Upper lobe of left lung (tissue), 4 donors: ENCODE measurements around the gene R3HDM2.

Experiments used
- EP300 ChIP-seq, 4 donors: sonication (generic); formaldehyde crosslinking; IDR thresholded peaks; one replicate each; pipeline ENCODE4 v1.5.1; 2017; ENCODE audit warnings: antibody characterized with exemption in 4 of 4, control low read depth in 2 of 4
- POLR2A ChIP-seq, 4 donors: fragments of 450-650 bp; IDR thresholded peaks; one replicate each; pipeline ENCODE4 v1.5.1; 2016 to 2017; ENCODE audit warnings: antibody characterized with exemption in 4 of 4, mild to moderate bottlenecking in 2 of 4
- POLR2AphosphoS5 ChIP-seq, 2 donors: sonication (generic); formaldehyde crosslinking; IDR thresholded peaks; one replicate each; pipeline ENCODE4 v1.5.1; 2017; ENCODE audit warnings: antibody characterized with exemption in 2 of 2
- TF ChIP-seq, protein P1 (sequence below), 6 experiments: fragments of 450-650 bp in 4 of 6; fragments of 200-600 bp in 2 of 6; sonication (generic) in 2 of 6; IDR thresholded peaks; one replicate each; pipeline ENCODE4 v1.5.1; 2016 to 2019; ENCODE audit warnings: antibody characterized with exemption in 6 of 6

DNA sequence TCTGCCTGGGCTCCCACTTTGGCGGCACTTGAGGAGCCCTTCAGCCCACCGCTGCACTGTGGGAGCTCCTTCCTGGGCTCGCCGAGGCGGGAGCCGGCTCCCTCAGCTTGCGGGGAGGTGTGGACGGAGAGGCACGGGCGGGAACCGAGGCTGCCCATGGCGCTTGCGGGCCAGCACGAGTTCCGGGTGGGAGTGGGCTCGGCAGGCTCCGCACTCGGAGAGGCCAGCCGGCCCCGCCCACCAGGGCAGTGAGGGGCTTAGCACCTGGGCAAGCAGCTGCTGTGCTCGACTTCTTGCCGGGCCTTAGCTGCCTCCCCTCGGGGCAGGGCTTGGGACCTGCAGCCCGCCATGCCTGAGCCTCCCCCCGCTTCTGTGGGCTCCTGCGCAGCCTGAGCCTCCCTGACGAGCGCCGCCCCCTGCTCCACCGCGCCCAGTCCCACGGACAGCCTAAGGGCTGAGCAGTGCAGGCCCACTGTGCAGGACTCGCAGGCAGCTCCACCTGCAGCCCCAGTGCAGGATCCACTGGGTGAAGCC, 44.6 kb downstream of the R3HDM2 start:
- TF ChIP-seq, protein P1, sequence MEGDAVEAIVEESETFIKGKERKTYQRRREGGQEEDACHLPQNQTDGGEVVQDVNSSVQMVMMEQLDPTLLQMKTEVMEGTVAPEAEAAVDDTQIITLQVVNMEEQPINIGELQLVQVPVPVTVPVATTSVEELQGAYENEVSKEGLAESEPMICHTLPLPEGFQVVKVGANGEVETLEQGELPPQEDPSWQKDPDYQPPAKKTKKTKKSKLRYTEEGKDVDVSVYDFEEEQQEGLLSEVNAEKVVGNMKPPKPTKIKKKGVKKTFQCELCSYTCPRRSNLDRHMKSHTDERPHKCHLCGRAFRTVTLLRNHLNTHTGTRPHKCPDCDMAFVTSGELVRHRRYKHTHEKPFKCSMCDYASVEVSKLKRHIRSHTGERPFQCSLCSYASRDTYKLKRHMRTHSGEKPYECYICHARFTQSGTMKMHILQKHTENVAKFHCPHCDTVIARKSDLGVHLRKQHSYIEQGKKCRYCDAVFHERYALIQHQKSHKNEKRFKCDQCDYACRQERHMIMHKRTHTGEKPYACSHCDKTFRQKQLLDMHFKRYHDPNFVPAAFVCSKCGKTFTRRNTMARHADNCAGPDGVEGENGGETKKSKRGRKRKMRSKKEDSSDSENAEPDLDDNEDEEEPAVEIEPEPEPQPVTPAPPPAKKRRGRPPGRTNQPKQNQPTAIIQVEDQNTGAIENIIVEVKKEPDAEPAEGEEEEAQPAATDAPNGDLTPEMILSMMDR (IDR thresholded peaks at IDR 0.05), result no peak
- TF ChIP-seq POLR2A (IDR thresholded peaks at IDR 0.05), result no peak
- no peak for TF ChIP-seq EP300 (IDR thresholded peaks at IDR 0.05)
- TF ChIP-seq POLR2AphosphoS5 (IDR thresholded peaks at IDR 0.05), result no peak
